Panc1 (cell line): ENCODE data around the gene ARHGAP4. TPM values are rescaled to one million over a fixed set of nuclear protein-coding genes. Genes with fewer than 3 reads are reported as not detected.

Experiments used
- ATAC-seq: fragments of 200-7000 bp; cut with Tn5 transposase; 2 replicates; pipeline ENCODE4 v1.9.1; 2020; ENCODE audit warnings: mild to moderate bottlenecking, moderate library complexity
- BruUV-seq: library from RNA; stranded (reverse); fragments of 400-500 nt; replicated peaks from 2 replicates; lab custom pipeline; 2021; lab: Mats Ljungman, UMichigan
- CTCF ChIA-PET: fragments of 300-600 bp; sonication (Branson Sonifier 250); formaldehyde crosslinking; loops from one replicate; lab custom pipeline; 2022; ENCODE audit warnings: antibody characterized with exemption; lab: Charles Lee
- POLR2A ChIA-PET: fragments of 300-600 bp; sonication (Branson Sonifier 250); formaldehyde crosslinking; loops from one replicate; lab custom pipeline; 2022; ENCODE audit warnings: antibody characterized with exemption; lab: Charles Lee
- DNase-seq: peaks from one replicate; pipeline ENCODE4 v3.0.0-alpha.2; 2010; ENCODE audit warnings: low read depth, low spot score
- H3K27ac ChIP-seq: 2 replicates; pipeline ENCODE4 v1.5.1; 2011; ENCODE audit warnings: mild to moderate bottlenecking, low read length, inconsistent platforms
- H3K27me3 ChIP-seq: fragments of 200-500 bp; sonication (Bioruptor generic); 2 replicates; pipeline ENCODE4 v1.6.0; 2014; ENCODE audit warnings: low read length, inconsistent platforms; ENCODE audit not compliant: control insufficient read depth, insufficient read depth
- H3K36me3 ChIP-seq: fragments of 200-500 bp; sonication (Bioruptor generic); 2 replicates; pipeline ENCODE4 v1.5.1; 2014; ENCODE audit warnings: inconsistent platforms, mild to moderate bottlenecking, low read length, moderate library complexity; ENCODE audit not compliant: control insufficient read depth, insufficient read depth
- H3K4me1 ChIP-seq: 2 replicates; pipeline ENCODE4 v1.5.1; 2011; ENCODE audit warnings: inconsistent platforms, mild to moderate bottlenecking, low read length, moderate library complexity; ENCODE audit not compliant: control insufficient read depth, insufficient read depth
- H3K4me3 ChIP-seq, 2 experiments: 2 replicates each; pipeline ENCODE4 v1.5.1; 2011 to 2012; ENCODE audit warnings: low read depth in 2 of 2, low read length in 2 of 2, mild to moderate bottlenecking in 2 of 2, inconsistent platforms in 1 of 2, moderate library complexity in 1 of 2
- H3K9me3 ChIP-seq: fragments of 200-500 bp; sonication (Bioruptor generic); 2 replicates; pipeline ENCODE4 v1.5.1; 2014; ENCODE audit warnings: low read depth, mild to moderate bottlenecking, inconsistent platforms, low read length, moderate library complexity; ENCODE audit not compliant: control insufficient read depth, insufficient read depth
- CTCF ChIP-seq: fragments of 450-650 bp; IDR thresholded peaks from 2 replicates; pipeline ENCODE4 v1.5.1; 2017; ENCODE audit warnings: mild to moderate bottlenecking
- POLR2AphosphoS5 ChIP-seq: IDR thresholded peaks from 2 replicates; pipeline ENCODE4 v1.6.1; 2012; ENCODE audit warnings: mild to moderate bottlenecking, low read depth, low read length, moderate library complexity
- REST ChIP-seq, 2 experiments: IDR thresholded peaks; 2 replicates each; pipeline ENCODE4 v1.6.1; 2011 to 2012; ENCODE audit warnings: low read depth in 2 of 2, control low read depth in 1 of 2, low read length in 1 of 2, mild to moderate bottlenecking in 1 of 2, moderate library complexity in 1 of 2; ENCODE audit not compliant: insufficient read depth in 1 of 2
- SIN3A ChIP-seq: IDR thresholded peaks from 2 replicates; pipeline ENCODE4 v1.6.1; 2012; ENCODE audit warnings: low read depth, mild to moderate bottlenecking, low read length, moderate library complexity, borderline replicate concordance; ENCODE audit not compliant: insufficient read depth
- TCF7L2 ChIP-seq: IDR thresholded peaks from 2 replicates; pipeline ENCODE4 v1.6.1; 2011; ENCODE audit warnings: mild to moderate bottlenecking, low read depth, low read length, inconsistent platforms
- in situ Hi-C: cut with HindIII; loops from 2 replicates; pipeline ENCODE4 v1.10.0; 2016; ENCODE audit warnings: low sequenced_read_pairs, low pct_unique_long_range_greater_than_20kb
- intact Hi-C: fragments of 100-400 bp; cut with micrococcal nuclease; formaldehyde crosslinking; loops from one replicate; pipeline ENCODE4 v1.10.0; 2022; ENCODE audit not compliant: unreplicated experiment
- total RNA-seq: library from RNA; stranded (reverse); gene quantifications from one replicate; pipeline ENCODE4 v1.2.1, GENCODE V29; 2021; ENCODE audit not compliant: unreplicated experiment

The ARHGAP4 gene
- total RNA-seq, 1 experiment from 2014 or later, result 225 TPM

GRCh38 chrX:153959649-153960048 lies 33.6 kb upstream of the ARHGAP4 start:
- intact Hi-C loops, result no loop called here
- no TSS peak for BruUV-seq

GRCh38 chrX:153958605-153959004 lies 32.5 kb upstream of the ARHGAP4 start:
- Histone ChIP-seq H3K36me3 (peaks cover 10% of the 10 kb centered on the region), H3K27me3 (no peaks in the 10 kb centered on the region), H3K4me3 (no peak overlapping the region), H3K4me1 (no peaks in the 10 kb centered on the region), H3K27ac (no peak overlapping the region), H3K9me3 (no peaks in the 10 kb centered on the region)
- in situ Hi-C loops, result no loop called here
- CTCF ChIA-PET, result no interaction called here
- ATAC-seq, result no peak
- DNase-seq, result no peak
- intact Hi-C loops, result no loop called here
- BruUV-seq, result no TSS peak
- TF ChIP-seq SIN3A (no peak), CTCF (no peak), TCF7L2 (no peak), REST (IDR thresholded peaks at IDR 0.05; ENCODE audit: insufficient read depth in 1 of 2, low read depth in 2 of 2, low read length in 1 of 2) (no peak), POLR2AphosphoS5 (no peak)
- POLR2A ChIA-PET, result no interaction called here

More at GRCh38 chrX:153959649-153960048, 33.6 kb upstream of the ARHGAP4 start:
- no peak overlapping the region for H3K4me3 ChIP-seq
- H3K36me3 ChIP-seq, result peaks cover 10% of the 10 kb centered on the region
- ATAC-seq, result no peak
- no peak for DNase-seq
- no peaks in the 10 kb centered on the region for H3K4me1 ChIP-seq
- POLR2A ChIA-PET, result no interaction called here
- H3K27ac ChIP-seq, result no peak overlapping the region
- in situ Hi-C loops, result no loop called here
- H3K27me3 ChIP-seq, result no peaks in the 10 kb centered on the region
- H3K9me3 ChIP-seq, result no peaks in the 10 kb centered on the region
- TF ChIP-seq CTCF (no peak), SIN3A (no peak), TCF7L2 (no peak), POLR2AphosphoS5 (no peak), REST (IDR thresholded peaks at IDR 0.05; ENCODE audit: insufficient read depth in 1 of 2, low read depth in 2 of 2, low read length in 1 of 2) (no peak)
- CTCF ChIA-PET, result no interaction called here
